ENCODE measurements around the gene MORN1.

Gene MORN1

DNA sequence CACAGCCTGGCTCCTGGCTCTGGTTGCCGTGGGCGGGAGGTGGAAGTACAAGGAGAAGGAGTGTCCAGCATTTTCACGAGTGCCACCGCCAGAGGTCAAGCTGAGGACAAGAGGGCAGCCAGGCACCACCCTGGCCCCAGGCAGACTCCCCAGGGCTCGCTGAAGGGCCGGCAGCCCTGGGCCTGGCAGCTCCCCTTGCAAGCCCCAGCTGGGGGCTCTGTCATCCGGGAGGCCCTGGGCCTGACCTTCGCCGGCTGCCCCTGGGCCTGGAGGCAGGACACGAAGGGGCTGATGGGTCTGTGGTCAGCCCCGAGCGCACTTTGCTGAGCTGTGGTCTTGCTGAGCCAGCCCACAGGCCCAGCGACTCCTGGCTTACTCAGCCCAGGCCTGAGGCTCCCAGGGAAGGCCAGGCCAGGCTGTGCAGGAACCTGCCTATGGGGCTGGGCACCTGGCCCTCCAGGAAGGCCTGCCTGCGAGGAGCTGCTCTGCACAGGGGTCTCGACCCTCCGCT lies 74.8 kb downstream of the MORN1 start:
- Histone ChIP-seq H3K4me1 (ENCODE audit: insufficient read depth, low read length) (peaks cover 46% of the 10 kb centered on the region), H3K4me3 (ENCODE audit: low read depth in 1 of 2, low read length in 2 of 2) (no peak overlapping the region), H3K27me3 (ENCODE audit: control insufficient read depth in 1 of 2, insufficient read depth in 2 of 2, low read length in 2 of 2) (no peaks in the 10 kb centered on the region), H3K9ac (ENCODE audit: low read length) (no peak overlapping the region), H3K9me3 (ENCODE audit: low read length) (no peaks in the 10 kb centered on the region), H3K36me3 (ENCODE audit: insufficient read depth, low read length) (no peaks in the 10 kb centered on the region), H3K27ac (ENCODE audit: low read depth, low read length) (peak overlapping the region; percentile 23)

DNA sequence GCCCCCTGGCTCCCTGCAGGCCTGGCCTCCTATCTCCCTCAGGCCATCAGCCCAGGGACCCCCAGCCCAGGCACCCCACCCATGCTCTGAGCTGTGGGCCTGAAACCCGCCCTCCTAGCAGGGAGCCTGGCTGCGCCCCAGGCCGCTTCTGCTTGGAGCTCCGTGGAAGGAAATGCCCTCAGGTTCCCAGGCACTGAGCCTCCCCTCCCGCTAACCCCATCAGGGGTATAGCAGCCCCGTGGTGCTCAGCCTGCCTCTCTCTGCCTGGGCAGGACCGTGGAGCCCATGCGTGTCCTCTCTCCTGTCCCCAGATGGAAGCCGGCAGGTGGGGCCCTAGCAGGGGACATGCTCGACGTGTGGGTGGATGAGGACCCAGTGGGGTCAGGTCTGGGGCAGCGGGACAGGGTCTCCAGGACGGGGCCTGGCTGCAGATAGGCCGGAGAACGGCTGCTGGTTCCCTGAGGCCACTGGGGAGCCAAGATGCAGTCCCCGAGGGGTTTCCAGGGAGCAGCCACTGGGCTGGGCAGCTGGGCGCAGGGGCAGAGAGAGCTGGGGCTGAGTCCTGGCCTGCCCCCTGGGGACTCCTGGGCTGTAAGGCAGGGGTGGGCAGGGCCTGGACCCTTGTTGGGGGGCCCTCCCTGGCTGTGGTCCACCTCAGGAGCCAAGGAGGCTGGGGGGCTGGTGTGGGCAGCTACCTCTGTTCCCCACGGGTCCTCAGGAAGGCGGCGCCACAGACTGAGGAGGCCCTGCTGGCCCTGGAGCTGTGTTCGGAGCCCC lies 75.5 kb downstream of the MORN1 start:
- peaks cover 46% of the 10 kb centered on the region for H3K4me1 ChIP-seq (ENCODE audit: insufficient read depth, low read length)
- no peak overlapping the region for H3K9ac ChIP-seq (ENCODE audit: low read length)

DNA sequence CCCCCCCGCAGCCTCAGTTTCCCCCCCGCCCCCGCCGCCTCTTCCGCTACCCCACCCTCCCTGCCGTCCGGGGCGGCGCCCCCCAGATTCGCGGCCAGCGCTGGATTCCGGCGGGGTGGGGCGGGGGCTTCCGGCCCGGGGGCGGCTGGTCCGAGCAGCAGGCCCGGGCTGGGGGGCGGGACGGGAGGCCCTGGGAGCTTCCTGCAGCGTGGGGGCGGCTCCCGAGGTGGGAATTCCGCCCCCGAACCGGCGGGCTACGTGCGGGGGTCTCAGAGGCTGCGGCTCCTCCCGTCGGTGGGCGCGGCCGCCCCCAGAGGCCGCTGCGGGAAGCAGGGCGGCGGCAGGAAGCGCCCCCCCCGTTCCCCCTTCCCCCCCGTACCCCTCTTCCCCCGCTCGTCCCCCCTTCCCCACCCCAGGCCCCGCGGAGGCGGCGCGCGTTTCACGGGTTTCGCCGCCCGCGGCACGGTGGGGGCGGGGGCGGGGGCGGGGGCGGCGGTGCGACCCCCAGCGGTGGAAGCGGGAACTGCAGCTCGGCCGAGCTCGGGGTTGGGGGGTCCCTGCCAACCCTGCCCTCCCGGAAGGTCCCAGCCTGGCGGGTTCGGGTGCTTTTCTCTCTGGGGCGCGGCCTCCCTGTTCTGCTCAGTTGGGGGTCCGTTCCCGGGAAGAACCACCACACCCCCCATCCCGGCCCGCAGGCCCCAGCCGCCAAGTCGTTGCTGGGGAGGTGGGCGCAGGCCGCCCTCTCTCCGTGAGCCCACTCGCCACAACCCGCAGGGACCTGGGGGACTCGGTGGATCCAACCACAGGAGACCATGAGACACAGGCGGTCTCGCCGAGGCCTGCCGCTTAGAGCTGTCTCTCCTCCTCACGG lies 76.3 kb downstream of the MORN1 start:
- H3K4me3 ChIP-seq (ENCODE audit: low read depth in 1 of 2, low read length in 2 of 2): peak overlapping the region; percentile 23 to 31
- H3K9ac ChIP-seq (ENCODE audit: low read length): no peak overlapping the region

More for the DNA sequence above, 75.5 kb downstream of the MORN1 start:
- H3K36me3 ChIP-seq (ENCODE audit: insufficient read depth, low read length): no peaks in the 10 kb centered on the region
- no peaks in the 10 kb centered on the region for H3K9me3 ChIP-seq (ENCODE audit: low read length)
- H3K27ac ChIP-seq (ENCODE audit: low read depth, low read length): peak overlapping the region; percentile 84
- no peaks in the 10 kb centered on the region for H3K27me3 ChIP-seq (ENCODE audit: control insufficient read depth in 1 of 2, insufficient read depth in 2 of 2, low read length in 2 of 2)
- H3K4me3 ChIP-seq (ENCODE audit: low read depth in 1 of 2, low read length in 2 of 2): peak overlapping the region in 1 of 2 donors; percentile 23

DNA sequence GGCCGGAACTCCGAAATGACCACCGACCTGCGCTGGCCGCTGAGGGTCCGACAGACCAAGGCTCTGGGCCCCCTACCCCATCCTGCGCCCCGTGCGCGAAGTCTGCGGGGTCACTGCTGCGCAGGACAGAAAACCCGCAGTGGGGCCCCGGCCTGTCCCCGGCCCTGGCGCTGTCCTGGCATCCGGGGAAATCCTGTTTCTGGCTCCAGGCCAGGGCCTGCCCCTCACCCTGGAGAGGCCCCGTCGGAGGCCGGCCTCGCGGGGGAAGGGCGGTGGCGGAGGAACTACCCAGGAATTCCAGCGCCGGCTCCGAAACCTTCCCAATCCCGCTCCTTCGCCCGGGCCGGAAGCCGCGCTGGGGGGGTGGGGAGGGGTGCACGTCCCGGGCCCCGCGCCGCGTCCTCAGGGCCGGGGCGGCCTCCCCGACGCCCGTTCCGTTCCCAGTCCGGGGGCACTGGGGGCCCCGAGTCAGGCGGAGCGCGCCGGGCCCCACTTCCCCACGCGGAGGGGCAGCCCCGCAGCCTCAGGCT lies 77.0 kb downstream of the MORN1 start:
- Histone ChIP-seq H3K9me3 (ENCODE audit: low read length) (no peaks in the 10 kb centered on the region), H3K27me3 (ENCODE audit: control insufficient read depth in 1 of 2, insufficient read depth in 2 of 2, low read length in 2 of 2) (no peaks in the 10 kb centered on the region), H3K27ac (ENCODE audit: low read depth, low read length) (peak overlapping the region; percentile 86), H3K4me3 (ENCODE audit: low read depth in 1 of 2, low read length in 2 of 2) (peak overlapping the region; percentile 23 to 31), H3K36me3 (ENCODE audit: insufficient read depth, low read length) (no peaks in the 10 kb centered on the region), H3K9ac (ENCODE audit: low read length) (no peak overlapping the region), H3K4me1 (ENCODE audit: insufficient read depth, low read length) (peaks cover 51% of the 10 kb centered on the region)

More for the DNA sequence above, 76.3 kb downstream of the MORN1 start:
- Histone ChIP-seq H3K27ac (ENCODE audit: low read depth, low read length) (peak overlapping the region; percentile 86), H3K27me3 (ENCODE audit: control insufficient read depth in 1 of 2, insufficient read depth in 2 of 2, low read length in 2 of 2) (no peaks in the 10 kb centered on the region), H3K9me3 (ENCODE audit: low read length) (no peaks in the 10 kb centered on the region), H3K4me1 (ENCODE audit: insufficient read depth, low read length) (peaks cover 50% of the 10 kb centered on the region), H3K36me3 (ENCODE audit: insufficient read depth, low read length) (no peaks in the 10 kb centered on the region)

DNA sequence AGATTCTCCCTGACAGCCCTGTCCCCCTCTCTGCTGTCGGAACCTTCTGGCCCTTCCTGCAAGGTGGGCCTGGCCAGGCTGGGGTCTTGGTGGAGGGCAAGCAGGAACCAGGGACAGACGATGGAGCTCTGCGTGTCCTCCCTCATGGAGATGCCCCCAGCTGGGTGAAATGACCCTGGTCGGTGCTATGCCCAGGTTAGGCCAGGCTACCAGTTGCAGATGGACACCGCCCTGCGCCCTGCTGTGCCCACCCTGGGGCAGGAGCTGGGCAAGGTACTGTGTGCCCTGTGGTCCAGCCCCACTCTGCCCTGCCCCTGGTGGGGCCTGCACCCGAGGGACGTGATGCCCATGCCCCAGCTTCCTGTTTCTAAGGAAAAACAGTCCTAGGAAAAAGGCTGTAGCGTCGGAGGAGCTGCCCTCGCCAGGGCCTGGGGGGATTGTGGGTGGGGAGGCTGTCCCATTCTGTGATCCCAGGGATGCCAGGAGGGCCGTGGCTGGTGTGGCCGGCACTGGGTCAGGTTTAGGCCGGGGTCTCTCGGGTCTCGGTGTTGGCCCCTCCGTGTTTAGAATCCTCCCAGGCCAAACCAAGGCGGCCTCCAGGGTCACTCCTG lies 77.6 kb downstream of the MORN1 start:
- peaks cover 50% of the 10 kb centered on the region for H3K4me1 ChIP-seq (ENCODE audit: insufficient read depth, low read length)
- H3K4me3 ChIP-seq (ENCODE audit: low read depth in 1 of 2, low read length in 2 of 2): peak overlapping the region in 1 of 2 donors; percentile 23
- no peak overlapping the region for H3K9ac ChIP-seq (ENCODE audit: low read length)

DNA sequence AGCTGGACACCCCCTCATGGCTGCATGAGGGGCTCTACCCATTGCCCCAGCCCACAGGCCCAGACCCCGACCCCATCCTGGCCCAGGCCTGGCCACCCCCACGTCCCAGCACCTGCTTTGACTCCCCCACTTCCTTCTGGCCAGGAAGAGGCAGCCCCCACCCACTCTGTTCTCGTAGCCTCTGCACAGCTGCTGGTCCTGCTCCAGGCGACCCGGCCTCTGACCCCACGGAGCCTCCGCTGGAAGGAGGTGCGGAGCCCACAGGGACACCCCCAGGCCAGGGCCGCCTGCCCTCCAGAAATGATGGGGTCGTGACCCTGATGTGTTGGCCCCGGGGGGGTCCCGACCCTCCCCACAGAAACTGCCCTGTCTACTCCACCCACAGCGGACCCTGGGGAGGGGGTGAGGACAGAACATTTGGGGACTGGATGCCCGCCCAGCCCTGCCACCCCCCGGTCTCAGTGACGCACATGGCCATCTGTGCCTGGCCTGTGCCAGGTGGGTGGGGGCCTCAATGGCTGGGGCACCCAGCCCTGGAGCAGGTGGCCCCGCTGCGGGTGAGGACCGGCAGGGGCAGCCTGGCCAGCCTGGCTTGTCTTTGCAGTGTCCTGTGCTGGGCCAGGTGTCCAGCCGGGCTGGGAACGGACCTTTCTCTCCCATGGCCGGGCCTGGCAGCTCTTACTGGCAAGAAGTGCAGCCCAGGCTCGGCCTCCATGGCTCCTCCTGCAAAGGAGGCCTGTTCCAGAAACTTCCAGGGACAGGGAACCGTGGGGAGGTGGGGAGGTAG lies 78.6 kb downstream of the MORN1 start:
- H3K27ac ChIP-seq (ENCODE audit: low read depth, low read length): peak overlapping the region; percentile 86
- H3K4me1 ChIP-seq (ENCODE audit: insufficient read depth, low read length): peaks cover 44% of the 10 kb centered on the region
- H3K9ac ChIP-seq (ENCODE audit: low read length): no peak overlapping the region

More for the DNA sequence above, 77.6 kb downstream of the MORN1 start:
- Histone ChIP-seq H3K9me3 (ENCODE audit: low read length) (no peaks in the 10 kb centered on the region), H3K36me3 (ENCODE audit: insufficient read depth, low read length) (no peaks in the 10 kb centered on the region), H3K27me3 (ENCODE audit: control insufficient read depth in 1 of 2, insufficient read depth in 2 of 2, low read length in 2 of 2) (no peaks in the 10 kb centered on the region), H3K27ac (ENCODE audit: low read depth, low read length) (peak overlapping the region; percentile 86)

DNA sequence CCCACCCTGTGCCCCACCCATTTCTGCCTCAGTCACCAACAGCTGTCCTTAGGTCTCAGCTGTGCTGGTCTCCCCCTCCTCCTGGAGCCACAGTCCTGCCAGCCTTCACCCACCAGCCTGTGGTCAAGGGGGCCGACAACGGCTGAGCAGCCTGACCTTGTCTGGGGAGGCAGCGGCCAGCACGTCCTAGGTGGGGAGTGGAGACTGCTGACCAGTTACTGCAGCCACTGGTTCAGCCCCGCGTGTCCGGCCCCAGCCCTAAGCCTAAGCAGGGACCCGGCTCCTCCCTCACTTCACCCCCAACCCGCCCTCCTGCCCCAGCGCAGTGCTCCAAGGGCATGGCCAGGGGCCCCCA lies 79.2 kb downstream of the MORN1 start:
- no peaks in the 10 kb centered on the region for H3K27me3 ChIP-seq (ENCODE audit: control insufficient read depth in 1 of 2, insufficient read depth in 2 of 2, low read length in 2 of 2)
- peak overlapping the region; percentile 86 for H3K27ac ChIP-seq (ENCODE audit: low read depth, low read length)
- peak overlapping the region; percentile 33 for H3K9ac ChIP-seq (ENCODE audit: low read length)
- peaks cover 44% of the 10 kb centered on the region for H3K4me1 ChIP-seq (ENCODE audit: insufficient read depth, low read length)
- H3K36me3 ChIP-seq (ENCODE audit: insufficient read depth, low read length): peaks cover 14% of the 10 kb centered on the region
- H3K4me3 ChIP-seq (ENCODE audit: low read depth in 1 of 2, low read length in 2 of 2): no peak overlapping the region
- H3K9me3 ChIP-seq (ENCODE audit: low read length): no peaks in the 10 kb centered on the region

More for the DNA sequence above, 78.6 kb downstream of the MORN1 start:
- Histone ChIP-seq H3K36me3 (ENCODE audit: insufficient read depth, low read length) (peaks cover 8% of the 10 kb centered on the region), H3K9me3 (ENCODE audit: low read length) (no peaks in the 10 kb centered on the region), H3K27me3 (ENCODE audit: control insufficient read depth in 1 of 2, insufficient read depth in 2 of 2, low read length in 2 of 2) (no peaks in the 10 kb centered on the region), H3K4me3 (ENCODE audit: low read depth in 1 of 2, low read length in 2 of 2) (no peak overlapping the region)

DNA sequence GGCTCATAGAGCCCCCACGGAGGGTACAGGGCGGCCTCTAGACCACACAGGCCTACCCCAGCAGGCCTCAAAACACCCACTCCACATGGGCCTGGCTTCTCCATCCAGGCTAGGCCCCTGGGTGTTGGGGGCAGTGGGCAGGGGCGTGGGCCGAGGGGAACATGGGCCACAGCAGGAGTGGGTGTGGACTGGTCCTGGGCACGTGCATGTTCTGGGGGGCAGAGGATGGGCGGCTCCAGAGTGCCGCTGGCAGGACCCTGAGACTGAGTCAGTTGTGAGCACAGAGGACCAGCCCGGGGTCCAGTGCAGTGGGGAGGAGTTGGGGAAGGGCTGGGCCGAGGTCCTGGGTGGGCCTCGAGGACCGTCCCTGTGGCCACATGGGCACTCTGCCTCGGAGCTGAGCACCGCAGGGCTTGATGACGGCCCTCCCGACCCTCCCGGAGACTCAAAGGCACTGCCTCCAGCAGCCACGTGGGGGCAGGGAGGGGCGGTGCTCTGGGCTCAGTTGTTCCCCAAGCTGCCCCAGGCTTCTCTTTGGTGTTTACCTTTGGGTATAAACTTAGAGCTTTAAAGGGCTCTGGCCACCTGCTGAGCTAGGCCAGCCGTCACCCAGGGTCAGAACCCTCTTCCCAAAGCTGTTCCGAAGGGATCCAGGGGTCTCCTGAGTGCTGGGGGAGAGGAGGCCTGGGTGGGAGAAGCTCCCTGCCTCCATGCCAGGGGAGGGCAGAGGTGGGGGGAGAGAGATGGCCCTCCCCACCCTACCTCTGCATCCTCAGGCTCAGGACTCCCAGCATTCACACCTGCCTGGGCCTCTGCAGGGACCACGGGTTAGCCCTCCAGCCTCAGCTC lies 79.9 kb downstream of the MORN1 start:
- H3K27me3 ChIP-seq (ENCODE audit: control insufficient read depth in 1 of 2, insufficient read depth in 2 of 2, low read length in 2 of 2): no peaks in the 10 kb centered on the region
- H3K36me3 ChIP-seq (ENCODE audit: insufficient read depth, low read length): peaks cover 14% of the 10 kb centered on the region
- H3K9me3 ChIP-seq (ENCODE audit: low read length): no peaks in the 10 kb centered on the region
- no peak overlapping the region for H3K4me3 ChIP-seq (ENCODE audit: low read depth in 1 of 2, low read length in 2 of 2)
- peak overlapping the region; percentile 86 for H3K27ac ChIP-seq (ENCODE audit: low read depth, low read length)
- H3K9ac ChIP-seq (ENCODE audit: low read length): peak overlapping the region; percentile 33
- H3K4me1 ChIP-seq (ENCODE audit: insufficient read depth, low read length): peaks cover 44% of the 10 kb centered on the region

DNA sequence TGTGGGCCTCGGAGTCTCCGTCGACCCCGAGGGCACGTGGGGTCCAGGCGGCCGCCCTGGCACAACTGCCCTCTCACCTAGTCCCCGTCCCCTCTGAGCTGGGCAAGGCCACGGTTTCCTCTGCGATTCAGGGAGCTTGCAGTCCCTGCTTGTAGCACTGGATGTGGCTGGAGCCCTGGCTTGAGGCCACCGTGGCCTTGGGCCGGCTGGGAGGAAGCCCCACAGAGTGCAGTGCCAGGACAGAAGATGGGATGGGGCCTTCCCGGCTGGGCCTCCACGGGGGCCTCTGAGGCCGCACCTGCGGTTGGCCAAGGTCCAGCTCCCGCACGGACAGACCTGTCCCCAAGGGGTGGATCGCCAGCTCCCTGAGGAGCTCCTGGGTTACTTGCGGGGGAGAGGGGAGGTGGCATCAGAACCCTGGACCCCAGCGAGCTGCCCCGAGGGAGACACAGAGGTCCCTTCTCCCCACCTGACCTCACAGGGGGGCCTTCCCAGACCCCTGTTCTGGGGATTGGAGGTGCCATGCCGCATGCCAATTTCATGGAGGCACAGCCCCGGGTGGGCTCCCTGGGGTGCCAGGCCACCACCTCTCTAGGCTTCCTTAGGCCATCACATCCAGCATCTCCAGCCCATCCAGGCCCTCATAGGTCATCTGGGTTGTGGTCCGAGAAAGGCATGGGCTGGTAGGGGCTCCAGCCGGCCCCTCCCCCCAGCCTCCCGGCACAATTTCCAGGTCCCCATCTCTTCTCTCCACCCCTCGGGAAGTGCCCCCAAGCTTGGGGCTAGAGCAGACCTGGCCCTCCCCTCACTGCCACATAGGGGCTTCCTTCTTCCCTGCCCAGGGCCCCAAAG lies 80.8 kb downstream of the MORN1 start:
- H3K4me3 ChIP-seq (ENCODE audit: low read depth in 1 of 2, low read length in 2 of 2): no peak overlapping the region
- H3K27me3 ChIP-seq (ENCODE audit: control insufficient read depth in 1 of 2, insufficient read depth in 2 of 2, low read length in 2 of 2): no peaks in the 10 kb centered on the region
- no peaks in the 10 kb centered on the region for H3K9me3 ChIP-seq (ENCODE audit: low read length)
- peak overlapping the region; percentile 86 for H3K27ac ChIP-seq (ENCODE audit: low read depth, low read length)
- peaks cover 47% of the 10 kb centered on the region for H3K4me1 ChIP-seq (ENCODE audit: insufficient read depth, low read length)
- peaks cover 14% of the 10 kb centered on the region for H3K36me3 ChIP-seq (ENCODE audit: insufficient read depth, low read length)
- H3K9ac ChIP-seq (ENCODE audit: low read length): peak overlapping the region; percentile 33
